HCT116 (cell line): ENCODE results near the gene TCERG1L. TPM values are rescaled to one million over a fixed set of nuclear protein-coding genes. Genes with fewer than 3 reads are reported as not detected.

ENCODE experiments used
- ATAC-seq: fragments of 200-7000 bp; cut with Tn5 transposase; 2 replicates; pipeline ENCODE4 v1.9.1; 2020; ENCODE audit warnings: mild to moderate bottlenecking, moderate library complexity
- BruUV-seq: library from RNA; stranded (reverse); fragments of 400-500 nt; replicated peaks from 2 replicates; lab custom pipeline; 2021; lab: Mats Ljungman, UMichigan
- CTCF ChIA-PET: fragments of 300-600 bp; sonication (Branson Sonifier 250); formaldehyde crosslinking; loops from one replicate; lab custom pipeline; 2021; ENCODE audit warnings: antibody characterized with exemption; lab: Charles Lee
- POLR2A ChIA-PET: fragments of 300-600, 350-600 bp; sonication (Branson Sonifier 250); formaldehyde crosslinking; loops from one replicate; lab custom pipeline; 2021; ENCODE audit warnings: antibody characterized with exemption; lab: Charles Lee
- RAD21 ChIA-PET, 2 experiments: fragments of 300-600 bp; sonication (Branson Sonifier 250); formaldehyde crosslinking; loops; one replicate each; lab custom pipeline; 2023; ENCODE audit warnings: low total read pairs in 2 of 2; ENCODE audit not compliant: uncharacterized antibody in 2 of 2, unreplicated experiment in 2 of 2, low non-redundant PET in 1 of 2; lab: Charles Lee
- DNase-seq: peaks from one replicate; pipeline ENCODE4 v3.0.0-alpha.2; 2010; ENCODE audit warnings: low read depth, low spot score
- H2AFZ ChIP-seq: fragments of 200-600 bp; shearing (Covaris generic), sonication (generic); 2 replicates; pipeline ENCODE4 v1.6.1; 2017; ENCODE audit warnings: low read depth, mixed run types, mixed read lengths, antibody characterized with exemption, low read length; ENCODE audit not compliant: poor library complexity, severe bottlenecking
- H3K27ac ChIP-seq: 2 replicates; pipeline ENCODE4 v1.5.1; 2012; ENCODE audit warnings: low read depth, low read length
- H3K27me3 ChIP-seq: fragments of 200-600 bp; sonication (generic); 2 replicates; pipeline ENCODE4 v1.6.1; 2016; ENCODE audit warnings: mixed run types, low read length, mixed read lengths; ENCODE audit not compliant: insufficient read depth
- H3K36me3 ChIP-seq, 2 experiments: fragments of 200-500 bp in 1 of 2; fragments of 200-600 bp in 1 of 2; sonication (Bioruptor generic) in 1 of 2; sonication (generic) in 1 of 2; 2 replicates each; pipeline versions ENCODE4 v1.5.1 to v1.6.1; 2014 to 2016; ENCODE audit warnings: low read length in 2 of 2, inconsistent platforms in 1 of 2, mixed read lengths in 1 of 2, mixed run types in 1 of 2; ENCODE audit not compliant: insufficient read depth in 2 of 2, control insufficient read depth in 1 of 2
- H3K4me1 ChIP-seq, 2 experiments: fragments of 200-600 bp in 1 of 2; sonication (generic) in 1 of 2; 2 replicates each; pipeline versions ENCODE4 v1.5.1 to v1.6.1; 2012 to 2017; ENCODE audit warnings: low read length in 2 of 2, inconsistent platforms in 1 of 2, mild to moderate bottlenecking in 1 of 2, mixed read lengths in 1 of 2, mixed run types in 1 of 2, moderate library complexity in 1 of 2; ENCODE audit not compliant: insufficient read depth in 2 of 2, control insufficient read depth in 1 of 2
- H3K4me2 ChIP-seq: fragments of 200-600 bp; sonication (generic); 2 replicates; pipeline ENCODE4 v1.6.1; 2017; ENCODE audit warnings: mixed run types, low read length, mixed read lengths
- H3K4me3 ChIP-seq, 2 experiments: fragments of 200-600 bp in 1 of 2; sonication (generic) in 1 of 2; replicated peaks in 1 of 2; 2 replicates each; pipeline ENCODE4 v1.5.1; 2011 to 2016; ENCODE audit warnings: low read length in 2 of 2, control low read depth in 1 of 2, low read depth in 1 of 2, mild to moderate bottlenecking in 1 of 2, mixed read lengths in 1 of 2, mixed run types in 1 of 2
- H3K79me2 ChIP-seq: fragments of 200-600 bp; sonication (generic); 2 replicates; pipeline ENCODE4 v1.6.1; 2017; ENCODE audit warnings: mild to moderate bottlenecking, mixed run types, low read length, moderate library complexity, mixed read lengths; ENCODE audit not compliant: insufficient read depth
- H3K9ac ChIP-seq: fragments of 200-600 bp; sonication (generic); 2 replicates; pipeline ENCODE4 v1.6.1; 2016; ENCODE audit warnings: low read length, mixed read lengths
- H3K9me2 ChIP-seq: fragments of 200-600 bp; sonication (generic), shearing (Covaris generic); 2 replicates; pipeline ENCODE4 v1.6.1; 2017; ENCODE audit warnings: mixed run types, mild to moderate bottlenecking, moderate library complexity; ENCODE audit not compliant: insufficient read depth
- H3K9me3 ChIP-seq, 2 experiments: fragments of 200-500 bp in 1 of 2; fragments of 200-600 bp in 1 of 2; sonication (Bioruptor generic) in 1 of 2; sonication (generic) in 1 of 2; 2 replicates each; pipeline ENCODE4 v1.6.1; 2014 to 2017; ENCODE audit warnings: low read length in 2 of 2, mixed read lengths in 2 of 2, inconsistent platforms in 1 of 2, low read depth in 1 of 2, mild to moderate bottlenecking in 1 of 2, mixed run types in 1 of 2, moderate library complexity in 1 of 2; ENCODE audit not compliant: control insufficient read depth in 1 of 2, insufficient read depth in 1 of 2
- H4K20me1 ChIP-seq: fragments of 200-600 bp; sonication (generic), shearing (Covaris generic); 2 replicates; pipeline ENCODE4 v1.6.1; 2017; ENCODE audit warnings: mixed run types, mild to moderate bottlenecking, moderate library complexity; ENCODE audit not compliant: insufficient read depth
- ATF3 ChIP-seq: IDR thresholded peaks from 2 replicates; pipeline ENCODE4 v1.6.1; 2012
- EGR1 ChIP-seq: IDR thresholded peaks from 2 replicates; pipeline ENCODE4 v1.6.1; 2012; ENCODE audit warnings: low read depth
- ELF1 ChIP-seq: IDR thresholded peaks from 2 replicates; pipeline ENCODE4 v1.6.1; 2012; ENCODE audit warnings: low read depth, borderline replicate concordance
- EZH2 ChIP-seq: fragments of 200-600 bp; sonication (generic); IDR thresholded peaks from 2 replicates; pipeline ENCODE4 v1.6.1; 2017; ENCODE audit warnings: antibody characterized with exemption, mixed run types
- EZH2phosphoT487 ChIP-seq: fragments of 200-600 bp; IDR thresholded peaks from 2 replicates; pipeline ENCODE4 v1.6.1; 2018; ENCODE audit warnings: antibody characterized with exemption, borderline replicate concordance
- JUND ChIP-seq: IDR thresholded peaks from 2 replicates; pipeline ENCODE4 v1.6.1; 2012
- POLR2A ChIP-seq: IDR thresholded peaks from 2 replicates; pipeline ENCODE4 v1.7.0; 2011; ENCODE audit warnings: borderline replicate concordance; ENCODE audit not compliant: insufficient read depth, insufficient read length; ENCODE audit errors: extremely low read depth
- POLR2AphosphoS5 ChIP-seq: IDR thresholded peaks from 2 replicates; pipeline ENCODE4 v1.6.1; 2011; ENCODE audit warnings: mild to moderate bottlenecking, low read depth, low read length, moderate library complexity
- RAD21 ChIP-seq: IDR thresholded peaks from 2 replicates; pipeline ENCODE4 v1.6.1; 2012; ENCODE audit warnings: low read depth, mild to moderate bottlenecking
- SIN3A ChIP-seq: IDR thresholded peaks from 2 replicates; pipeline ENCODE4 v1.6.1; 2012; ENCODE audit warnings: low read depth
- SP1 ChIP-seq: IDR thresholded peaks from 2 replicates; pipeline ENCODE4 v1.6.1; 2012; ENCODE audit warnings: low read depth
- SRF ChIP-seq: IDR thresholded peaks from 2 replicates; pipeline ENCODE4 v1.6.1; 2012; ENCODE audit warnings: low read depth
- TCF7L2 ChIP-seq: IDR thresholded peaks from 2 replicates; pipeline ENCODE4 v1.7.0; 2011; ENCODE audit warnings: borderline replicate concordance, inconsistent platforms; ENCODE audit not compliant: insufficient read depth, insufficient read length; ENCODE audit errors: extremely low read depth
- YY1 ChIP-seq: IDR thresholded peaks from 2 replicates; pipeline ENCODE4 v1.6.1; 2011; ENCODE audit warnings: low read length, low read depth, moderate library complexity, mild to moderate bottlenecking; ENCODE audit not compliant: insufficient replicate concordance; ENCODE audit errors: extremely low read depth
- ZNF274 ChIP-seq: fragments of 200-500 bp; sonication (Bioruptor generic); IDR thresholded peaks from 2 replicates; pipeline ENCODE4 v1.6.1; 2014; ENCODE audit warnings: mild to moderate bottlenecking, low read depth, low read length, inconsistent platforms
- intact Hi-C: fragments of 100-400 bp; cut with micrococcal nuclease; formaldehyde crosslinking; loops from 2 replicates; pipeline ENCODE4 v1.10.0; 2022
- total RNA-seq: library from RNA; stranded (reverse); gene quantifications from one replicate; pipeline ENCODE4 v1.2.1, GENCODE V29; 2021; ENCODE audit not compliant: unreplicated experiment
- TF ChIP-seq, protein P1 (sequence below): IDR thresholded peaks from 2 replicates; pipeline ENCODE4 v1.6.1; 2012

The TCERG1L gene
- total RNA-seq, 1 experiment from 2014 or later, result not detected

GRCh38 chr10:131150126-131150525, 161.4 kb downstream of the TCERG1L start:
- CTCF ChIA-PET, result no interaction called here
- ATAC-seq (no peak), DNase-seq (no peak)
- no TSS peak for BruUV-seq
- H3K9me2 ChIP-seq, result no peaks in the 10 kb centered on the region
- no peaks in the 10 kb centered on the region for H3K4me1 ChIP-seq
- no peak overlapping the region for H3K9ac ChIP-seq
- no peaks in the 10 kb centered on the region for H3K27me3 ChIP-seq
- intact Hi-C loops, result no loop called here
- no peaks in the 10 kb centered on the region for H3K79me2 ChIP-seq
- H3K4me3 ChIP-seq, result no peak overlapping the region
- H3K4me2 ChIP-seq, result no peak overlapping the region
- POLR2A ChIA-PET, result no interaction called here
- no peaks in the 10 kb centered on the region for H3K9me3 ChIP-seq
- TF ChIP-seq ZNF274 (no peak), JUND (no peak), ATF3 (no peak), SIN3A (no peak), YY1 (no peak)
- TF ChIP-seq, protein P1, sequence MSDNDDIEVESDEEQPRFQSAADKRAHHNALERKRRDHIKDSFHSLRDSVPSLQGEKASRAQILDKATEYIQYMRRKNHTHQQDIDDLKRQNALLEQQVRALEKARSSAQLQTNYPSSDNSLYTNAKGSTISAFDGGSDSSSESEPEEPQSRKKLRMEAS, result no peak
- H4K20me1 ChIP-seq, result no peaks in the 10 kb centered on the region
- H3K36me3 ChIP-seq, result no peaks in the 10 kb centered on the region
- RAD21 ChIA-PET, result no interaction called here
- H3K27ac ChIP-seq, result no peak overlapping the region
- no peak overlapping the region for H2AFZ ChIP-seq

DNA sequence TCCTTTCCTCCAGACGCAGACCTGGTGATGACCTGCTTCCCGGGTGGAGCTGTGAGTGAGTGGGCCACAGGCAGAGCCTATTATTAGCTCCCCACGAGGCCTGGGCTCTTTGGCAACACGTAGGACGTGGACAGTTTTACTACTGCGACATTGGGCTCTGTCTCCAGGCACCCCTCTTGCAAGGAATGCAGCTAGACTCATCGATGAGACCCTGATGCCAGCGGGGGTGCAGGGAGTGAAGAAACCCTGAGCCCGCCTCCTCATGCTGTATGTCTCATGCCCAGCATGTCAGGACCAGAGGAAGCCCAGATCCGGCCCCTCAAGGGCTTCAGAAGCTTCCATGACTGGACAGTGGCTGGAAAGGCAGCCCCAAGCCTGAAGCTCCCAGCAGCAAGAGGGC, 161.9 kb downstream of the TCERG1L start:
- ChIA-PET POLR2A (no interaction called here), CTCF (no interaction called here), RAD21 (no interaction called here)
- Histone ChIP-seq H3K9me3 (no peaks in the 10 kb centered on the region), H3K4me1 (no peaks in the 10 kb centered on the region), H3K9me2 (no peaks in the 10 kb centered on the region), H4K20me1 (no peaks in the 10 kb centered on the region), H3K27me3 (no peaks in the 10 kb centered on the region), H3K4me3 (no peak overlapping the region), H3K9ac (no peak overlapping the region), H3K27ac (no peak overlapping the region), H3K79me2 (no peaks in the 10 kb centered on the region), H2AFZ (no peak overlapping the region), H3K36me3 (no peaks in the 10 kb centered on the region), H3K4me2 (no peak overlapping the region)
- no peak for TF ChIP-seq YY1
- no peak for TF ChIP-seq POLR2AphosphoS5
- TF ChIP-seq POLR2A, result no peak
- no peak for TF ChIP-seq EZH2
- no peak for TF ChIP-seq EZH2phosphoT487
- TF ChIP-seq ZNF274, result no peak
- TF ChIP-seq ELF1, result no peak
- no peak for TF ChIP-seq EGR1
- TF ChIP-seq TCF7L2, result no peak
- no peak for TF ChIP-seq SP1
- no peak for TF ChIP-seq SRF
- no peak for TF ChIP-seq RAD21
- intact Hi-C loops, result no loop called here
- BruUV-seq, result no TSS peak
- ATAC-seq, result no peak
- no peak for DNase-seq
